ENCODE data around the gene NR6A1. TPM values are rescaled to one million over a fixed set of nuclear protein-coding genes. Genes with fewer than 3 reads are reported as not detected.

The NR6A1 gene
- 25.4 and 32.1 TPM in 2 replicates for total RNA-seq (2014; rRNA removed; shearing (Covaris generic))

- in situ Hi-C loops (cut with HindIII; ENCODE audit: low sequenced_read_pairs): loop anchor here (25.0 kb wide), 1 partner anchor 116 kb away; no protein-coding TSS in a partner anchor
- peak; percentile 96 for DNase-seq (ENCODE audit: low spot score)
Observed at GRCh38 chr9:124771021-124771866, at the start of gene NR6A1. TSS of gene NR6A1 (minus strand) at chr9:124771311.

GRCh38 chr9:124818431-124819281, 47.5 kb upstream of the NR6A1 start:
- in situ Hi-C loops (cut with HindIII; ENCODE audit: low sequenced_read_pairs): no loop called here
- DNase-seq (ENCODE audit: low spot score): no peak

- in situ Hi-C loops (cut with HindIII; ENCODE audit: low sequenced_read_pairs): no loop called here
- no peak for DNase-seq (ENCODE audit: low spot score)
Observed at GRCh38 chr9:124815601-124816000, 44.5 kb upstream of the NR6A1 start.

- no peak for DNase-seq (ENCODE audit: low spot score)
- in situ Hi-C loops (cut with HindIII; ENCODE audit: low sequenced_read_pairs): no loop called here
Observed at GRCh38 chr9:124814164-124814535, 43.0 kb upstream of the NR6A1 start.

GRCh38 chr9:124813501-124814163, 42.5 kb upstream of the NR6A1 start:
- in situ Hi-C loops (cut with HindIII; ENCODE audit: low sequenced_read_pairs): no loop called here
- DNase-seq (ENCODE audit: low spot score): no peak

GRCh38 chr9:124813041-124813440, 41.9 kb upstream of the NR6A1 start:
- in situ Hi-C loops (cut with HindIII; ENCODE audit: low sequenced_read_pairs): no loop called here
- DNase-seq (ENCODE audit: low spot score): no peak

GRCh38 chr9:124812441-124812876, 41.3 kb upstream of the NR6A1 start:
- in situ Hi-C loops (cut with HindIII; ENCODE audit: low sequenced_read_pairs): no loop called here
- DNase-seq (ENCODE audit: low spot score): no peak

GRCh38 chr9:124810663-124811355, 39.7 kb upstream of the NR6A1 start:
- in situ Hi-C loops (cut with HindIII; ENCODE audit: low sequenced_read_pairs): no loop called here
- peak; percentile 12 for DNase-seq (ENCODE audit: low spot score)

GRCh38 chr9:124809741-124810500, 38.8 kb upstream of the NR6A1 start:
- in situ Hi-C loops (cut with HindIII; ENCODE audit: low sequenced_read_pairs): no loop called here
- DNase-seq (ENCODE audit: low spot score): no peak

GRCh38 chr9:124809211-124809610, 38.1 kb upstream of the NR6A1 start:
- in situ Hi-C loops (cut with HindIII; ENCODE audit: low sequenced_read_pairs): no loop called here
- DNase-seq (ENCODE audit: low spot score): no peak

GRCh38 chr9:124808246-124808956, 37.3 kb upstream of the NR6A1 start:
- no peak for DNase-seq (ENCODE audit: low spot score)

GRCh38 chr9:124805186-124805585, 34.1 kb upstream of the NR6A1 start:
- in situ Hi-C loops (cut with HindIII; ENCODE audit: low sequenced_read_pairs): no loop called here

More at GRCh38 chr9:124808246-124808956, 37.3 kb upstream of the NR6A1 start:
- in situ Hi-C loops (cut with HindIII; ENCODE audit: low sequenced_read_pairs): no loop called here

GRCh38 chr9:124803911-124804310, 32.8 kb upstream of the NR6A1 start:
- no peak for DNase-seq (ENCODE audit: low spot score)
- in situ Hi-C loops (cut with HindIII; ENCODE audit: low sequenced_read_pairs): no loop called here

More at GRCh38 chr9:124805186-124805585, 34.1 kb upstream of the NR6A1 start:
- DNase-seq (ENCODE audit: low spot score): no peak

- DNase-seq (ENCODE audit: low spot score): no peak
- in situ Hi-C loops (cut with HindIII; ENCODE audit: low sequenced_read_pairs): no loop called here
Observed at GRCh38 chr9:124802426-124802825, 31.3 kb upstream of the NR6A1 start.

GRCh38 chr9:124801356-124801755, 30.2 kb upstream of the NR6A1 start:
- DNase-seq (ENCODE audit: low spot score): no peak
- in situ Hi-C loops (cut with HindIII; ENCODE audit: low sequenced_read_pairs): no loop called here

GRCh38 chr9:124800306-124801259, 29.5 kb upstream of the NR6A1 start:
- in situ Hi-C loops (cut with HindIII; ENCODE audit: low sequenced_read_pairs): no loop called here
- DNase-seq (ENCODE audit: low spot score): peak; percentile 14

All from G401 (cell line).